Measurements from ENCODE around the gene DCDC2.
"Not testable (repeated sequence)": the region's sequence is repeated elsewhere in the genome, so short reads cannot be mapped to it uniquely, and the experiment has no call there.

The DCDC2 gene

DNA sequence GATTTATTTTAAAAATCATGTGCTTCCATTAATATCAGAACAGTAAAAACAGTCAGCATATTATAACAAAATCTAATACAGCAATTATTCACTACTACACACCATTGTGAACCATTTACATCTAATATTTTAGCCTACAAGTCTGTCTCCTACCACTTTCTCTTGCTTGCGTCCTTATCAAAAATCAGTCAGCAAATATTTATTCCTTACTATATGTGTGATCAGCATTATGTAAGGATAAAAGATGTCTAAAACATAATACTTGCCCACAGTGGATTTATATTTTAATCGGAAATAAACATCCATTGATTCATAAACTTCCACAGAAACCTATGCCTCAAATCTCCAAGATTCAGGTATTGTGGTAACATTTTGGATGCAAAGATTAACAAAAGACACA, 132.0 kb downstream of the DCDC2 start:
- no peak for DNase-seq (ENCODE audit: low read depth, low spot score)

DNA sequence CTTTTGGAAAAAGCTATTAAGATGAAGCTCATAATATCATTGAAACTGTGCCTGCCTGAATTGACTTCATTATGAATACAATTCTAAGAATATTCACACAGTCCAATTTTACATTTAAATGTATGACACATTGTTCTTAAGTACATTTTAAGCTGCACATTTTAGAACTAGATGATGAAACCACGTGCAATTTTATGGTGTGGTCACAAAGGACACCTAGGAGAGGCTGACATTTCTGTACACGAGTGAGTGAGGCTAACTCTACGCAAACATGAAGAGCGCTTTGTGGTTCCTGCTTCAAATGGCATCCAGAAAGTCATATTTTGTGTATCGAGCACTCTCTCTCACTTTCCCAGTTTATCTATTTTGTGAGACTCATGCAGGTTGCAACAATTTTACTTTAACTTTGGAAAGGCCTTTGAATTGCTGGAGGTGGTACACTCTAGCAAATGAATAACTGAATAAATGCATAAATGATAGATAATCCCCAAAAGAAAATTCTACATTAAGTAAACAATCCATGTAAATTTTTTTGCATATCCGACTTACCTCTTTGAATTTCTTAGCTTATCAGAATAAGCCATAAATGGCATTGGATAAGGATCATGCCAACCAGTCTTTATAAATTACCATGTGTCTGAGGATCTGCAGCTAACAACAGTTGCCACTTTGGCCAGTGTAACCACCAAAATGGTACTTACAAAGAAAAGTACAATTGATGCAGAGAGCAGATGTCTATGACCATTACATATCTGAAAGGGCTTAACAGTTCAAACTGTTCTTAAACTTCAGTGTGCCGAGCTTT, 134.5 kb downstream of the DCDC2 start:
- no peak for DNase-seq (ENCODE audit: low read depth, low spot score)

DNA sequence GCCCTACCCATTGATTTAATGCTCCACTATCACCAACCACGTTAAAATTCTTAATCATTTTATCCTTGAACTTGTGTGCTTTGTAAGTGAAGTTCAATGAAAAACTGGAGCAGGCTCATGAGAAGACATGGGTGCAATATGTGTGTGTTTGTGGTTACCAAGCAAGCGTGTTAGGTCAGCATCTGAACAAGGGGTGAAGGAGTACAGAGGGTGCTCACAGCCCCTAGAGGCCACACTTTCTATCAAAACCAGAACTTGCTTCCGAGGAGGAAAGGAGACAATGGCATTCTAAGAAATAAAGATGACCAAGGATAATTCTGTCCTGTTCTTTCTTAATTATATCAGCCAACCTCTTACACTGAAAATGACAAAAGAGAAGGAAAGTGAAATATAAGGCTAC, 138.2 kb downstream of the DCDC2 start:
- no peak for DNase-seq (ENCODE audit: low read depth, low spot score)

DNA sequence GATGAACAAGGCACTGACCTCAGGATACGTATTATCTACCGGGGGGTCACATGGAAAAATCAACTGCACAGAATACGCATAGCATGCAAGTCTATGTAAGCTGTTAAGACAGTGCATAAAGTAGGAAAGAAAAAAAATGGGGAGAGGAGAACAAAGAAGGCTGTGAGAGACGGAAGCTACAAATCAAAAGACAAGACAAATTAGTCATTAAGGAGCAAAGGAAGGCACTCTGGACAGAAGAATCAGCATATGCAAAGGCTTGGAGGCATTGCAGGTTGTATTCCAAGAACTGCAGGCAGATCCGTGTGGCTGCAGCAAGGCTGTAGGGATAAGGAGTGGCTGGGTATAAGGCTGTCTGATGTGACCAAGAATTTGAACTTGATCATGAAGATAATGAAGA, 142.9 kb downstream of the DCDC2 start:
- DNase-seq (ENCODE audit: low read depth, low spot score): no peak

DNA sequence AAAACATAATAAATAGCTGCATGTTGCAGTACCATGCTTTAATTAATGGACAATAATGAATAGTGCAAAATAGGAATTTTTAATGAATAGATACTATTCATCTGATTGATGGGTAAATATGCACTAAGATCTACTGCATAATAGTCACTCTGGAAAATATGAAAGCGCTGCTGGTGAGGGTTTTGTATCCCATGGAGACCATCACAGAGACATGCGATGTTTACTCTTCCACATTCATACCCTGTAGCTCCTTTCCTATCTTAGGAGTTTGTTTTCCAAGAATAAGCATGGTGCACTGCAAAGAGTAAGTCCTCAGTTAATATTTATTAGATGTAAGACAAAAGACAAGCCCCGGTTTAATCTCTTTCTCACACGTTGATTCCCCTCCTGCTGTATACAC, 150.4 kb downstream of the DCDC2 start:
- no peak for DNase-seq (ENCODE audit: low read depth, low spot score)

DNA sequence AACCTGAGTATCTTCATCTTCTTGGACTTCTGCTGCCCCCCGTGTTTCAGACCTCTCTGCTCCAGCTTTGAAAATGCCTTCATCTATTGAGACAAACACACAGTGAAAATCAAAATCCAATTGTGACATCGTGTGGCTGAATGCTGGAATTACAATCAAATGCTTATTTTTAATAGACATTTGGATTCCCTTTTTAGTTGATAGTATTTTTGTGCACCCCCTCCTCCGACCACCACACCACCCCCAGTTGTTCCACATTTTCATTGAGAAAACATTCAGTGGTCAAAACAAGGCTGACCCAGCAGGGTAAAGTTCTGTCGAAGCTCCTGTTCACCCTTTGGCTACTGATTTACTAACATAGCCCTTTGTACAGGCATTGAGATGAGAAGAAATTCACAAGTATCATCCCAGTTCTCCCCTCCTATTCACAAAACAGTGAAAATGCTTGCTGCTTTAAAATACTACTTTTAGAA, 152.8 kb downstream of the DCDC2 start:
- no peak for DNase-seq (ENCODE audit: low read depth, low spot score)

DNA sequence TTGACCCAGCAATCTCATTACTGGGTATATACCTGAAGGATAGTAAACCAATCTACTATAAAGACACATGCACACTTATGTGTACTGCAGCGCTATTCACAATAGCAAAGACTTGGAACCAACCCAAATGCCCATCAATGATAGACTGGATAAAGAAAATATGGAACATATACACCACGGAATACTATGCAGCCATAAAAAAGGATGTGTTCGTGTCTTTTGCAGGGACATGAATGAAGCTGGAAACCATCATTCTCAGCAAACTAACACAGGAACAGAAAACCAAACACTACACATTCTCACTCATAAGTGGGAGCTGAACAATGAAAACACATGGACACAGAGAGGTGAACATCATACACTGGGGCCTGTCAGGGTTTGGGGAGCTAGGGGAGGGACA, 153.7 kb downstream of the DCDC2 start:
- DNase-seq (ENCODE audit: low read depth, low spot score): not testable (repeated sequence)

DNA sequence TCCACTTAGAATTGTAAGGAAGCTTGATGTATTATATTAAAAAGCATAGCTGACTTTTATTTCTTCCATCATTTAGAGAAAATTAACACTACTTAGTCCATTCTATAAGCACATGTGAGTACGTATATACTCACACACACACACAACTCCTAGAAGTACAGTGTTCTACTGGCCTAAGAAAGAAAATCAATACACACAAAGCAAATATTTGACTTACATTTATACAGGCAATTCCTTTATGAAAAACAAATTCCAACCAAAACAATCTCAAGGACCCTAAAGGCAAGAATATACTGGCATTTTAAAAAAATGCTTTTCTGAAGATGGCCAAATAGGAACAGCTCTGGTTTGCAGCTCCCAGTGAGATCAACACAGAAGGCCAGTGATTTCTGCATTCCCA, 160.0 kb downstream of the DCDC2 start:
- no peak for DNase-seq (ENCODE audit: low read depth, low spot score)

DNA sequence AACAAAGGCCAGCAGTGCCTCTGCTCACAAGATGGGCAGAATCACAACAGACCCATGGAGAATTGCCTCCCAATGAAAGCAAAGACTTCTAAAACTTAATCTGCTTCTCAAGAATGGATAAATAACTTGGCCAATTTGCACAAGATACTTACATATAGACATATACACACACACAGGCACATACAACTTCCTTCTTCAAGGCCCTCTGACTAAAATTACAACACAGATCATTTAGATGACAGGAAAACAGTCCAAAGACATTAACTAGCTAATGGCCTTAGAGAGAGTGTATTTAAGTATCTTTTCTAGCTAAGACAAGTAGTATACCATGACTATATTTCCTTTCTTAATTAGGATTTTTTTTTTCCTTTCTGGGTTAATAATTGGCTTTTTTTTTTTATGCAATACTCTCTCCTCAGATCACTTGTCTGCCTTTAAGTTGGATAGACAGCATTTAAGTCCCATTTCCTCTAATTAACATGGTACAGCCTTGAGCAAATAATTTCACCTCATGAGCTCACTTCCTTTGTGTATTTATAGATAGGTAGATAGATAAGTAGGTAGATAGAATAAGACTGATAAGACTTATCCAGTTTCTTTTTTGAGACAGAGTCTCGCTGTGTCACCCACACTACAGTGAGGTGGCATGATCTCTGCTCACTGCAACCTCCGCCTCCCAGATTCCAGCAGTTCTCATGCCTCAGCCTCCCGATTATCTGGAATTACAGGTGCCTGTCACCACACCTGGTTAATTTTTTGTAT, 161.8 kb downstream of the DCDC2 start:
- no peak for DNase-seq (ENCODE audit: low read depth, low spot score)

DNA sequence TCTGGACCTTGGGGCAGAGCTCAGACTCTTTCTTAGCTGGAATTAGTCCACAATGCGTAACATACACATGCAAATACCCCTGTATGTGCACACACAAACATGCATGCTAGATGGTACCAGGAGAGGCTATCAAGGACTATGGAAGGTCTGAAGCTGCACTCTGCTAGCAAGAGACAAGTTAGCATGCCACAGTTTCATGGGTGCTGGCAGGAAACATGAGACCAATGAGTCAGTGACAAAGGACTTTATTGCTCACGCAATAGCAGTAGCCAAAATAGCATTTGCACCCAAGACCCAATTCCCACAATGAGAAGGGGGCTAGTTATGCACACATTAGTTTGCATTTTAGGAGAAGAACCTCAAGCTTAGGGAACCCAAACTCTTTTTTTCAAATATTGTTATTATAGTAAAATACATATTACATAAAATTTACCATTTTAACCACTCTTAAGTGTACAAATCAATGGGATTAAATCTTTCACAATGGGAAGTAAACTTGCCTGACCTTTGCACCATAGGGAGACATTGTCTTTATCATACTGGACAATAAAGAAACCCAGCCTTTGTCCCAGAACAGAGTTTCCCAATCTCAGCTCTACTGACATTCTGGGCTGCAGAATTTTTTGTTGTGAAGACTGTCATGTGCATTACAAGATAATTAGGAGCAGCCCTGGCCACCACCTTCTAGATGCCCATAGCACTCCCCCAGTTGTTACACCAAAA, 162.7 kb downstream of the DCDC2 start:
- no peak for DNase-seq (ENCODE audit: low read depth, low spot score)

DNA sequence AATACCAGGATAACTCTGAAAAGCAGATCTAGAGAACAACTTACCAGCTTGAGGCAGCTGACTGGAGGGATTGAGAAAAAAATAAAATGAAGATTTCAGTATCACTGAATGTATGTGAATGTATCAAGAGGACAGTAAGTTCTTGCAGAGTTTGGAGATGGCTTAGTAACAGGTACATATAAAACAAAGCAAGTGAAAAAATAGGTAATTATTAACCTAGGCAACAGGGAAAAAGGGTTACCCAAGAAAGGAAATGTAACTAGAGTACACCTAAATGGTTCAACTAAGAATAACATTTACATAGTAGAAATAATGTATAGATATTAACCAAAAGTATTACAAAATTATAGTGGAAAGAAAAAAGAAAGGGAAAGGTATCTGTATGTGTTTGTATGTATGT, 164.5 kb downstream of the DCDC2 start:
- no peak for DNase-seq (ENCODE audit: low read depth, low spot score)

DNA sequence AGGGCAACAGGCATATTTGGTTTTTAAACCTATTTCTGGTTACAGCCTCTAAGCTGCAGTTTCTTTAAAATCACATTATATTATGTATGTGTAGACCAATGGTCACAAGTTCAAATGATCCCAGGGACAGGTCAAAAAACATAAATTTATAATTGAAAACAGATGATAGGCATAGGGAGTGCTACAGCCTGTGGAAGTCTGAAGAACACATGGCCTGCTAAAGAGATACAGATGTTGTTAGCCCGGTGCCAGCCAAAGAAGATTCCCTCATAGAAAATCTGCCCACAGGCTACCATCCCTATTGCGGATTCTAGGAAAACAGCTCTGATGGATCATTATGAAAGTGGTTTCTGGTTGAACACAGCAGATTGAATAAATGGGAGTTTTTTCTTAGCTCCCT, 166.5 kb downstream of the DCDC2 start:
- no peak for DNase-seq (ENCODE audit: low read depth, low spot score)

DNA sequence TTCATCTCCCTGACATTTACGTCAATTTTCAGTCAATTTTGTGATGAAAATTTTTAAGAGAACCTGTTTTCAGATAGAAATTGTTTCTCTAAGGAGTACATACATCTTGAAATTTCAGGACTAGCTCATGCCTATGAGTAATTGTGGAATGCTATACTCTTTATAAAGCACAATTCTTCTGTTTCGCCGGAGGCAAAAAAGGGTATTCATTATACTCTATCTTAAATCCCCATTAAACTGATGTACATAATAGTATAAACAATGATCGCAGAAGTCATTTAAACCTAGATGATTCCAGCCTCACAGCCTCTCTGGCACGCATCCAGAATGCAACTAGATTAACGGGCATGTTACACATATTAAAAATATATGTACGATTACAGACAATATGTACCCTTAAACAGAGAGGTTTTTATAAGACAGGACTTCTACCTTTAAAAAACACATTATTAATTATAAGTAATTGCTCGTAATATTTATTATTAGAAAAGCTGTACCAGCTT, 169.2 kb downstream of the DCDC2 start:
- no peak for DNase-seq (ENCODE audit: low read depth, low spot score)

DNA sequence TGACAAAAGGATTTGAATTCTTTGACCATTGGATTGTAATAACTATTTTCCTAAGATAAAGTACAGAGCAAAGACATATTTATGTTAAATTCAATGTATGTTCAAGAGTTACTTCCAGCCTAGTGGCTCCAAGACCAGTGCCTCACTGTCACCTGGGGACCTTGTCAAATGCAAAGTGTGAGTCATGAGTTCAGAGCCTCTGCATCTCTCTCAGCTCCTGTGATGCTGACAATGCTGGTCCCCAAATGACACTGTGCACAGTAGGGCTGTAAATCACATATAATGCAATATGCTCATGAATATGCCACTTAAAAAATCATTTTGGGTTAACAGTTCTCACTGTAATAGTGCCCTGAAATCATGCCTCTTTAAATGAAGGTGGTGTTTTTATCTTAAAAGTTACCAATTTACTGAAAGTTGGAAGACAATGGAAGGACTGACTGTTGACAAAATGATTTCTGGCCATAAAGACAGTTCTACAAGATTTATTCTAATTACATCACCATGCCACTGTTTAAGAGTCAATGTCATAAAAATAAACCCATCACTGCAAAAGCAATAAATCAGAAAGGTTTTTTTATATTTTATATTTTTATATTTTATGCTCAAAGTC, 169.8 kb downstream of the DCDC2 start:
- DNase-seq (ENCODE audit: low read depth, low spot score): no peak

DNA sequence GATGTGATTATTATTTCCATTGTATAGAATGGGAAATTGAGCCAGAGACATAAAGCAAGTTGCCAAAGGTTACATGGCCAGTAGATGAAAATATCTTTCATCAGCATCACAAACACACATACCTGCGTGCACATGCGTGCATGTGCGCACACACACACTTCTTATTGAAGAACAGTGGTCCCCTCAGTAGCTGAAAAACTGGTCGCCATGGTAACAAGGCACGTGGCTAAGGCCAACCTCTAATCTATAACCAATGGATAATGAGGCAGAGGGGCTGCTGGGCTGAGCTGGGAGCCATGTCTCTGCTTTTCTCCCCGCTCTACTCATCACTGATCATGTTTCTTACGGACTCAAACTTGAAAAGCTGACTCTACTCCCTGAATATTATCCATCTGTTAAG, 171.5 kb downstream of the DCDC2 start:
- DNase-seq (ENCODE audit: low read depth, low spot score): no peak

DNA sequence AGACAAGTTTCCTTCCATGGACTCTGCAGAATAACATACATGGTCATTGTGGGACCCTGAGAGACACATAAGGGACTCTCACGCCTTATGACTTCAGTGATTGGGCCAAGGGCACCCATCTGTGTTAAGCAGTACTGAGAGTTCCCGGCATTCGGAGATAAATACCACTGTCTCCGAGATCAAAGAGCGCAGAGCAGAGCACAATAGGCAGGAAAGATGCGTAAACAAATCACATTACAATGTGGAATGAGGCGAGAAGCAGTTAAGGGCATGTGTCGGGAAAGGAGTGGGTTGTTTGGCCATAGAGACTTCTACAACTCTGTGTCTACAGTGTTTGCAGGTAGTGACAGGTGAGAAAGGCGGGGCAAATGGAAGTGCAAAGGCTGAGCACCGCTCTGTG, 174.3 kb downstream of the DCDC2 start:
- no peak for DNase-seq (ENCODE audit: low read depth, low spot score)

DNA sequence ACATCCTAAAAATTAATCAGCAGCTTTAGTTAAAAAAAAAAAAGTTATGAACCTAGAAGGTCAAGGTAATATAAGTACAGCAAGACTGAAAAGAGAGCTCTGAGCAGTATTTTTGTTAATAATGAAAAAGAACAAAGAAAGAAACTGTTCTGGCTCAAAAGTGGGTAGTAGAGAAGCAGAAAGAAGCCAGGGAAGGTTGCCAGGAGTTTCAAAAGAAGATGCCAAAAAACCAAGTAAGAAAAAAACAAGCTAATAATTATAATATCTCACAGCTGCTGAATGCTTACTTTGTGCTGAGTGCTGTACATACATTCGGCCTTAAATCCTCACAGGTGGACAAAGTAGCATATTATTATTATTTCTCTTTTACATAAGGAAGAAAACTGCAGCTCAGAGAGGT, 200.0 kb downstream of the DCDC2 start:
- no peak for DNase-seq (ENCODE audit: low read depth, low spot score)

DNA sequence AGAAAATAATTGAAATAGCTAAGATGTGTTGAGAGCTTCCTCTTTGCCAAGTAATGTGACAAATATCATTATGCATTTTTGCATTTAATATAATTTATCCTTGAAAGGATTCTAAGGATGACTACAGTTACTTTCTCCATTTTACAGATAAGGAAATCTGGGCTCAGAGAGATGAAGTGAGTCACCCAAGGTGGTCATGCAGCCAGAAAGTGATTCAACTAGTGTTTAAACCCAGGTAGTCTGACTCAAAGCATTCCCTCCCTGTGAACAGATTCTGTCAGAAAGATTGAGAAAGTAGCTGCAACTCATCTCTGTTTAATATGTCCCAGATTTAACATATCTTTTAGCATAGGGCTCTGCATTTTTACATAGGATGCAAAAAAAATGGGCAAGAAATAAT, 203.7 kb downstream of the DCDC2 start:
- DNase-seq (ENCODE audit: low read depth, low spot score): no peak

DNA sequence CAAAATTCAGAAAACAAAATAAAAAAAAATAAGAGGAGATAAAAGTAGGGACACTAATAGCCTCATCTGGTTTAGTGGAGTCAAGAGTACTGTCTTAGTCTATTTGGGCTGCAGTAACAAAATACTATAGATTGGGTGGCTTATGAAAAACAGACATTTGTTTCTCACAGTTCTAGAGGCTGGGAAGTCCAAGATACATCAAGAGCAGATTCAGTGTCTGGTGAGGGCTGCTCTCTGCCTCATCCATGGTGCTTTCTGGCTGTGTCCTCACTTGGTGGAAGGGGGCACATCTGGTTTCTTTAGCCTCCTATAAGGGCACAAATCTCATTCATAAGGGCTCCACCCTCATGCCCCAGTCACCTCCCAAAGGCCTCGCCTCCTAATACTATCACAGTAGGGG, 205.8 kb downstream of the DCDC2 start:
- no peak for DNase-seq (ENCODE audit: low read depth, low spot score)

DNA sequence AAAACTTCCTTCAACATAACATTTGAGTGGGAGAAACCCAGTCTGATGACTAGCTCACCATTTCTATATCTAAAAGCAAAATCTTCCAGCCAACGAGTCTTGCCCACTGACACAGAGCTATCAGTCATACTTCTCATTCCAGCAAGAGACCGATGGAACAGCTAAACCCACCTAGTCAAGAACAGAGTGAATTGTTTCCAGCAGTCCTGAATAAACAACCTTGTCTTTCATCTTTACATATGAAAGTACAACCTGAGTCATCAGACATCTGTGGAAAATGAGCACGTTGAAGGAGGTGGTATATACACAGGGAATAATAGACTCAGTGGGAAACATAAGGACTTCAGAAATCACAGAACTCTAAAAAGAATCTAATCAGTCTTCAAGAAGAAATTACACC, 208.0 kb downstream of the DCDC2 start:
- no peak for DNase-seq (ENCODE audit: low read depth, low spot score)

DNA sequence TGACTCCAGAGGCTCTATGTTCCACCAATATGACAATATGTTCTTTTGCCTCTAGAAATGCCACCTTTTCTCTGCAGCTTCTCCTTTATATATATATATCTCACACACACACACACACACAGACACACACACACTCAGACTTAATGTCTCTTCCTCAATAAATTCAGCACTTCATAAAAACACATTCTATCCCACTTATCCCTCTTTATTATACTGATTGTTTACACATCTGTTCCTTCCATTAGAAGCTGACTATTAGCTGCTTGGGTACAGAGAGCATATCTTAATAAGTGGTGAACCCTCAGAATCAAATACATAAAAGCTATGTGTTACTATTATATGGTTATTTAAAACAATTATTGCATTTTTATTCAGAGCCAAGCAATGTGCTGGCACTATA, 208.6 kb downstream of the DCDC2 start:
- no peak for DNase-seq (ENCODE audit: low read depth, low spot score)

DNA sequence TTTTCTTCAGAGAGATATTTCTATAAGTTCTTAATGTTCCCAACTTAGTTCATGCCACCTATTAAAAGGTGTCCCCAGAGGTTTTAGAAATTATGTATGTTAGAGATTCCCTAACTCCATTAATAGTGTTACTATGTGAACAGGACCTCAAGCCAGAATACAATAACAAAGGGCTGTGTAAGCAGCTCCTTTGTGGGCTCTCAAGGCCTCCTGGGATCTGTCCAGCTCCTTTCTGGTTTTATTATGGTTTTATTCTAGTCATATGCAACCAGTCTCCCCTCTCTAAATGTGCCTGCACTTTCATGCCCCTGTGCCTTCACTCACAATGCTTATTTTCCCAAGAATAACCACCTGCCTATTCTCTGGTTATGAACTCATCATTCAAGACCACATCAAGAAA, 209.2 kb downstream of the DCDC2 start:
- no peak for DNase-seq (ENCODE audit: low read depth, low spot score)

Data from brain pericyte (primary cell).